IMR-90 (cell line): Measurements from ENCODE around the gene INHBC. TPM values are rescaled to one million over a fixed set of nuclear protein-coding genes. Genes with fewer than 3 reads are reported as not detected.

ENCODE experiments used
- ATAC-seq: fragments of 200-7000 bp; cut with Tn5 transposase; 2 replicates; pipeline ENCODE4 v1.9.1; 2020; ENCODE audit warnings: low read depth, mild to moderate bottlenecking, moderate library complexity
- BruUV-seq: library from RNA; stranded (reverse); fragments of 400-500 nt; replicated peaks from 2 replicates; lab custom pipeline; 2021; lab: Mats Ljungman, UMichigan
- CTCF ChIA-PET: fragments of 300-600 bp; formaldehyde crosslinking; extraction: SDS; loops from one replicate; lab custom pipeline; 2021; ENCODE audit warnings: antibody characterized with exemption; lab: Yijun Ruan, JAX
- POLR2A ChIA-PET: fragments of 300-600 bp; sonication (Branson Sonifier 250); formaldehyde crosslinking; loops from one replicate; lab custom pipeline; 2022; ENCODE audit warnings: antibody characterized with exemption; ENCODE audit not compliant: unreplicated experiment; lab: Charles Lee
- DNase-seq: peaks from one replicate; pipeline ENCODE4 v3.0.0; 2013
- H2AFZ ChIP-seq: replicated peaks from 2 replicates; pipeline ENCODE3; 2013; ENCODE audit warnings: low read length, mild to moderate bottlenecking; ENCODE audit not compliant: poor library complexity
- H2AK5ac ChIP-seq: 2 replicates; pipeline ENCODE4 v1.6.1; 2013; ENCODE audit warnings: low read depth, low read length, inconsistent platforms
- H2AK9ac ChIP-seq: replicated peaks from 2 replicates; pipeline ENCODE3; 2013; ENCODE audit warnings: mild to moderate bottlenecking, low read depth, low read length, moderate library complexity; ENCODE audit not compliant: poor library complexity
- H2BK120ac ChIP-seq: 2 replicates; pipeline ENCODE4 v1.6.1; 2013; ENCODE audit warnings: low read depth, low read length, inconsistent platforms
- H2BK15ac ChIP-seq: 3 replicates; pipeline ENCODE4 v1.6.1; 2013; ENCODE audit warnings: low read depth, low read length, inconsistent platforms
- H2BK20ac ChIP-seq: 2 replicates; pipeline ENCODE4 v1.6.1; 2013; ENCODE audit warnings: low read depth, mild to moderate bottlenecking, inconsistent platforms, low read length, moderate library complexity
- H2BK5ac ChIP-seq: 2 replicates; pipeline ENCODE4 v1.6.1; 2013; ENCODE audit warnings: mild to moderate bottlenecking, low read depth, low read length, inconsistent platforms; ENCODE audit not compliant: poor library complexity, severe bottlenecking
- H3K14ac ChIP-seq: replicated peaks from 2 replicates; pipeline ENCODE4 v1.6.1; 2013; ENCODE audit warnings: low read depth, low read length, inconsistent platforms
- H3K18ac ChIP-seq: 2 replicates; pipeline ENCODE4 v1.6.1; 2013; ENCODE audit warnings: low read depth, low read length, control low read depth
- H3K23ac ChIP-seq: 2 replicates; pipeline ENCODE4 v1.6.1; 2013; ENCODE audit warnings: low read depth, low read length, inconsistent platforms
- H3K27ac ChIP-seq: 2 replicates; pipeline ENCODE4 v1.5.1; 2013; ENCODE audit warnings: mild to moderate bottlenecking, control low read depth, low read length; ENCODE audit not compliant: insufficient read depth
- H3K27me3 ChIP-seq: 2 replicates; pipeline ENCODE4 v1.6.1; 2013; ENCODE audit warnings: low read length; ENCODE audit not compliant: control insufficient read depth, insufficient read depth
- H3K36me3 ChIP-seq: 2 replicates; pipeline ENCODE4 v1.6.1; 2013; ENCODE audit warnings: low read length, mixed read lengths; ENCODE audit not compliant: control insufficient read depth, insufficient read depth
- H3K4ac ChIP-seq: 2 replicates; pipeline ENCODE4 v1.6.1; 2013; ENCODE audit warnings: low read depth, low read length, inconsistent platforms
- H3K4me1 ChIP-seq: 2 replicates; pipeline ENCODE4 v1.6.1; 2013; ENCODE audit warnings: low read length, mixed read lengths; ENCODE audit not compliant: control insufficient read depth, insufficient read depth
- H3K4me2 ChIP-seq: 2 replicates; pipeline ENCODE4 v1.6.1; 2013; ENCODE audit warnings: low read depth, mild to moderate bottlenecking, control low read depth, low read length, moderate library complexity
- H3K4me3 ChIP-seq: 2 replicates; pipeline ENCODE4 v1.5.1; 2013; ENCODE audit warnings: low read depth, mild to moderate bottlenecking, control low read depth, low read length, moderate library complexity; ENCODE audit not compliant: insufficient read depth
- H3K56ac ChIP-seq: 2 replicates; pipeline ENCODE4 v1.6.1; 2013; ENCODE audit warnings: low read length, inconsistent platforms; ENCODE audit not compliant: insufficient read depth; ENCODE audit errors: extremely low read depth
- H3K79me1 ChIP-seq, 2 experiments: 2 replicates each; pipeline ENCODE4 v1.6.1; 2013; ENCODE audit warnings: low read length in 2 of 2, inconsistent platforms in 1 of 2, low read depth in 1 of 2
- H3K9ac ChIP-seq: 2 replicates; pipeline ENCODE4 v1.6.1; 2013; ENCODE audit warnings: low read depth, low read length, control low read depth
- H3K9me1 ChIP-seq: 2 replicates; pipeline ENCODE4 v1.6.1; 2013; ENCODE audit warnings: low read length, inconsistent platforms; ENCODE audit not compliant: insufficient read depth
- H3K9me3 ChIP-seq: 2 replicates; pipeline ENCODE4 v1.6.1; 2013; ENCODE audit warnings: low read length; ENCODE audit not compliant: control insufficient read depth, insufficient read depth
- H4K20me1 ChIP-seq: 2 replicates; pipeline ENCODE4 v1.6.1; 2013; ENCODE audit warnings: low read length, inconsistent platforms; ENCODE audit not compliant: insufficient read depth
- H4K5ac ChIP-seq: 2 replicates; pipeline ENCODE4 v1.6.1; 2013; ENCODE audit warnings: mild to moderate bottlenecking, low read depth, low read length, control low read depth
- H4K8ac ChIP-seq, 2 experiments: 2 replicates each; pipeline ENCODE4 v1.6.1; 2013; ENCODE audit warnings: low read depth in 2 of 2, low read length in 2 of 2, control low read depth in 1 of 2, inconsistent platforms in 1 of 2
- H4K91ac ChIP-seq: 2 replicates; pipeline ENCODE4 v1.6.1; 2013; ENCODE audit warnings: low read depth, low read length, inconsistent platforms; ENCODE audit not compliant: insufficient read depth
- CHD1 ChIP-seq: IDR thresholded peaks from 2 replicates; pipeline ENCODE4 v1.6.1; 2012; ENCODE audit warnings: low read depth, low read length, improper control_type of control experiment
- ELK1 ChIP-seq: fragments of 150-350 bp; IDR thresholded peaks from 2 replicates; pipeline ENCODE4 v1.6.1; 2016; ENCODE audit warnings: low read depth, mild to moderate bottlenecking, low read length, moderate library complexity, borderline replicate concordance
- MAFK ChIP-seq: IDR thresholded peaks from 2 replicates; pipeline ENCODE4 v1.6.1; 2012; ENCODE audit warnings: low read depth, low read length, improper control_type of control experiment
- POLR2A ChIP-seq: IDR thresholded peaks from 2 replicates; pipeline ENCODE4 v1.6.1; 2012; ENCODE audit warnings: mild to moderate bottlenecking, low read depth, low read length
- RAD21 ChIP-seq: IDR thresholded peaks from 2 replicates; pipeline ENCODE4 v1.6.1; 2012; ENCODE audit warnings: low read length, improper control_type of control experiment
- RCOR1 ChIP-seq: IDR thresholded peaks from 2 replicates; pipeline ENCODE4 v1.6.1; 2012; ENCODE audit warnings: mild to moderate bottlenecking, low read length, improper control_type of control experiment; ENCODE audit not compliant: insufficient replicate concordance
- RFX5 ChIP-seq: IDR thresholded peaks from 2 replicates; pipeline ENCODE4 v1.8.0; 2012; ENCODE audit warnings: low read depth, mild to moderate bottlenecking, low read length, moderate library complexity
- SMC3 ChIP-seq: fragments of 150-350 bp; IDR thresholded peaks from 2 replicates; pipeline ENCODE4 v1.6.1; 2016; ENCODE audit warnings: low read depth, mild to moderate bottlenecking, antibody characterized with exemption, low read length, moderate library complexity
- WGBS, 2 experiments: methylation state at CpG; one replicate each; pipeline versions ENCODE4 v1.1.5 to v1.1.7; 2013; ENCODE audit warnings: missing lambda C conversion rate in 2 of 2; ENCODE audit not compliant: insufficient read length in 1 of 2; ENCODE audit errors: extremely low coverage in 2 of 2; 5-methylcytosine and 5-hydroxymethylcytosine counted together
- dilution Hi-C: fragments of 300-500 bp; cut with HindIII; formaldehyde crosslinking; loops from one replicate; pipeline ENCODE4 v1.14.3; 2018; ENCODE audit warnings: low sequenced_read_pairs; ENCODE audit not compliant: unreplicated experiment
- in situ Hi-C: fragments of 300-500 bp; cut with MboI; formaldehyde crosslinking; loops from 3 replicates; pipeline ENCODE4 v1.14.3; 2019; ENCODE audit warnings: low sequenced_read_pairs, inconsistent platforms, mixed read lengths
- intact Hi-C: fragments of 100-400 bp; cut with micrococcal nuclease; formaldehyde crosslinking; loops from 2 replicates; pipeline ENCODE4 v1.10.0; 2022
- polyA plus RNA-seq, 3 experiments: library from polyadenylated mRNA; depleted of rRNA; stranded (reverse); fragments of >200 nt; gene quantifications; 2 replicates each; pipeline ENCODE4 v1.2.3, GENCODE V29; 2012; ENCODE audit warnings: low replicate concordance in 1 of 3
- total RNA-seq: library from RNA; depleted of rRNA; stranded (reverse); fragments of >200 nt; gene quantifications from 2 replicates; pipeline ENCODE4 v1.2.3, GENCODE V29; 2012
- TF ChIP-seq, protein P1 (sequence below): conservative IDR thresholded peaks from 2 replicates; pipeline ENCODE4 v1.5.1; 2012; ENCODE audit warnings: mild to moderate bottlenecking, low read depth, low read length, improper control_type of control experiment

Gene INHBC
- total and polyA plus RNA-seq, 2 of the 4 experiments (the other 2 are of a cell fraction), result 0.09 TPM; not detected in 1

DNA sequence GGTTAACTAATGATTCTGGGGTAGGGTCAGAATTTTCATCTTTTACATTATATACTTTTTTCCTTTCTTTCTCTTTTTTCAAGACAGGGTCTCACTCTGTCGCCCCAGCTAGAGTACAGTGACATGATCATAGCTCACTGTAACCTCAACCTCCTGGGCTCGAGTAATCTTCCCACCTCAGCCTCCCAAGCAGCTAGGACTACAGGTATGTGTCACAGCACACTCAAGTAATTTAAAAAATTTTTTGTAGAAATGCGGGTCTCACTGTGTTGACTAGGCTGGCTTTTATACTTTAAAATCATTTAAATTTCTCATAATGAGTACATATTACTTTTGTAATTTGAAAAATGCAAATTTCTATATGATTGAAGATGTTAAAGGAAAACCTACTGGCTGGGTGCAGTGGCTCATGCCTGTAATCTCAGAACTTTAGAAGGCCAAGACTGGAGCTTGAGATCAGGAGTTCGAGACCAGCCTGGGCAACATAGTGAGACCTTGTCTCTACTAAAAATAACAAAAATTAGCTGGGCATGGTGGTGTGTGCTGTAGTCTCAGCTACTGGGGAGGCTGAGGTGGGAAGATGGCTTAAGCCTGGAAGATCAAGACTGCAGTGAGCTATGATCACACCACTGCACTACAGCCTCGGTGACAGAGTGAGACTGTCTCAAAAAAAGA, 29.5 kb upstream of the INHBC start:
- H3K79me1 ChIP-seq, result peaks cover 15 to 63% of the 10 kb centered on the region in 2 experiments
- DNase-seq (no peak), ATAC-seq (no peak)
- no peak overlapping the region for H3K14ac ChIP-seq
- H3K36me3 ChIP-seq, result no peaks in the 10 kb centered on the region
- H3K4me1 ChIP-seq, result no peaks in the 10 kb centered on the region
- H3K9me1 ChIP-seq, result 0 out of 2 replicates have a peak, but pooled peaks cover 5% of the 10 kb centered on the region
- no peak overlapping the region for H2BK120ac ChIP-seq
- H4K5ac ChIP-seq, result no peak overlapping the region
- no peak overlapping the region for H2BK15ac ChIP-seq
- BruUV-seq, result no TSS peak
- TF ChIP-seq MAFK (no peak), SMC3 (no peak), RAD21 (no peak), CHD1 (no peak), ELK1 (no peak), POLR2A (no peak), RCOR1 (no peak), RFX5 (no peak)
- TF ChIP-seq, protein P1, sequence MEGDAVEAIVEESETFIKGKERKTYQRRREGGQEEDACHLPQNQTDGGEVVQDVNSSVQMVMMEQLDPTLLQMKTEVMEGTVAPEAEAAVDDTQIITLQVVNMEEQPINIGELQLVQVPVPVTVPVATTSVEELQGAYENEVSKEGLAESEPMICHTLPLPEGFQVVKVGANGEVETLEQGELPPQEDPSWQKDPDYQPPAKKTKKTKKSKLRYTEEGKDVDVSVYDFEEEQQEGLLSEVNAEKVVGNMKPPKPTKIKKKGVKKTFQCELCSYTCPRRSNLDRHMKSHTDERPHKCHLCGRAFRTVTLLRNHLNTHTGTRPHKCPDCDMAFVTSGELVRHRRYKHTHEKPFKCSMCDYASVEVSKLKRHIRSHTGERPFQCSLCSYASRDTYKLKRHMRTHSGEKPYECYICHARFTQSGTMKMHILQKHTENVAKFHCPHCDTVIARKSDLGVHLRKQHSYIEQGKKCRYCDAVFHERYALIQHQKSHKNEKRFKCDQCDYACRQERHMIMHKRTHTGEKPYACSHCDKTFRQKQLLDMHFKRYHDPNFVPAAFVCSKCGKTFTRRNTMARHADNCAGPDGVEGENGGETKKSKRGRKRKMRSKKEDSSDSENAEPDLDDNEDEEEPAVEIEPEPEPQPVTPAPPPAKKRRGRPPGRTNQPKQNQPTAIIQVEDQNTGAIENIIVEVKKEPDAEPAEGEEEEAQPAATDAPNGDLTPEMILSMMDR, result no peak
- no peak overlapping the region for H2BK5ac ChIP-seq
- no peaks in the 10 kb centered on the region for H3K9me3 ChIP-seq
- H4K20me1 ChIP-seq, result no peaks in the 10 kb centered on the region; the same call in 1 of the 2 replicates
- dilution Hi-C loops, result no loop called here
- H2AFZ ChIP-seq, result no peak overlapping the region
- H4K8ac ChIP-seq, result no peak overlapping the region
- CTCF ChIA-PET, result no interaction called here
- no peak overlapping the region for H2AK9ac ChIP-seq
- H3K4me2 ChIP-seq, result no peak overlapping the region
- H4K91ac ChIP-seq, result no peak overlapping the region
- H2AK5ac ChIP-seq, result no peak overlapping the region
- no peak overlapping the region for H3K56ac ChIP-seq
- no peak overlapping the region for H3K23ac ChIP-seq
- H3K27ac ChIP-seq, result no peak overlapping the region
- H3K18ac ChIP-seq, result no peak overlapping the region
- WGBS, 2 experiments, result no CpG with 5 or more reads among the region's 5 CpGs
- no peak overlapping the region for H3K4me3 ChIP-seq
- intact Hi-C loops, result loop anchor here (10.0 kb wide), 1 partner anchor 1490 kb away; no protein-coding TSS in a partner anchor
- POLR2A ChIA-PET, result no interaction called here
- no peak overlapping the region for H2BK20ac ChIP-seq
- in situ Hi-C loops, result no loop called here
- H3K4ac ChIP-seq, result no peak overlapping the region
- H3K9ac ChIP-seq, result no peak overlapping the region
- H3K27me3 ChIP-seq, result no peaks in the 10 kb centered on the region
